GM19043 (cell line): ENCODE results near the gene KRT17.

Experiments used
- ATAC-seq: cut with Tn5 transposase; IDR thresholded peaks from one replicate; pipeline ENCODE4 v1.9.1; 2021; ENCODE audit warnings: low read depth; ENCODE audit not compliant: unreplicated experiment

Gene KRT17

DNA sequence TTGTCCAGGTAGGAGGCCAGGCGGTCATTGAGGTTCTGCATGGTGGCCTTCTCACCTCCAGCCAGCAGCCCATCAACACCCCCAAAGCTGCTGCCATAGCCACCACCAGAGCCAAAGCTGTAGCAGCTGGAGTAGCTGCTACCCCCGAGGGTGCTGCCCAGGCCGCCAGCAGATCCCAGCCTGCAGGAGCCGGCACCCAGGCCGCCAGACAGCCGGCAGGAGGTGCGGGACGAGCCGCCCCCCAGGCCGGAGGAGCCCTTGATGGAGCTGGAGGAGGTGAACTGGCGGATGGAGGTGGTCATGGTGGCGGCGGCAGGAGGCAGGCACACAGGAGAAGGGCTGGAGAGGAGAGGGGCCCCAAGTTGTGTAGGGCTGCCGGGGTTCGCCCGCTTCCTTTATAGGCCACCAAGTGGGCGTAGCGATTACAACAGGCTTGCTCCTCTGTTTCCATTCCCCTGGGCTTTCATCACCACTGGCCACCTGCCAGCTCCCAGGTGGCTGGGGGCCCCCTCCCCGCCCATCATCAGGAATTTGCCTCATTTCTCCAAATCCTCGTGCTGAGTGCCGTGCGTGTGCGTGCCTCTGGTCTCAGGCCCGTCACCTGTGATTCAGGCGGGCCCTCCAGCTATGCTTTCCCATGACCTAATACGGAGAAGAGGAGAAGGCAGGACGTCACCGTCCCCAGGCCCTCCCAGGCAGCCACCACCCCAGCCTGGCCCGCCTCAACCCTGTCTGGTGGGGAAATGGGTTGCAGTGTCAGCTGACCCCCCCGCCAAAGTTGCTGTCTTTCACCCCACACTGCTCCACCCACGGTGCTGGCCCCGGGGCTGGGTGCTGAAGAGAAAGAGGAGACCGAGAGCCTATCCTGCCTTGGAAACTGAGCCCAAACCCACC is at the start of gene KRT17:
TSS of gene KRT17 (minus strand) at position 368 of the 894 bp plus-strand sequence. CDS start at position 302, 66 bp downstream.
- ATAC-seq = no peak

- ATAC-seq = no peak
Observed at GRCh38 chr17:41672153-41672552, 47.8 kb upstream of the KRT17 start.

DNA sequence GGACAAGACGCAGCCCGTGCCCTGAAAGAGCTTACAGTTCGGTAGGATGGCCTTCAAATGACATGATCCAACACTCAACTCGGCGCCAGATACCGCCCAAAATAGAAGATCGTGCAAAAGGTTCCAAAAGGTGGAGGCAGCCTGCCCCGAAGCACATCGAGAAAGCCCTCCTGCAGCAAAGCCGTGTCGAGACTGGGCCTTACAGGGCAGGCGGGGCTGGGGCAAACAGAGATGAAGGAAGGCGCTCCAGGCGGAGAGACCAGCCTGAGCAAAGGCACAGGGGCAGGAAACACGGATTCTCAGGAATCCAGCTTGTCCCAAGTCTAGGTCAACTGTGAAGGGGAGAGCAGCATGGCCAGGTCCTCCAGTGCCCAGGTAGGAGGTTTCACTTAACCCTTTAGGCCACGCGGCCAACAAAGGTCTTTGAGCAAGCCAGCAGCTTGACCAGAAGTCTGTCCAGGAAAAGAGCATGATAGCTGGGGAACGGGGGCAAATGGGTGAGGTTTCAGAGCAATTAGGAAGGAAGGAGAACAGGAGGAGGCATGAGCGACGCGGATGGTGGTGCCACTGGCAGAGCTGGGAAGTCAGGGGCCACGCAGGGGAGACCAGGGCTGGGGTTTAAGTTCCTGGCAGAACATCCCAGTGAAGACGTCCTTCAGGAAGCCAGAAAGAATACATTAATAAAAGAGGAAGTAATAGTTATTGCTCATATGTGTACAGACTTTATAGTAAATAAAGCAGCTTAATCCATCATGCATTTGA is 43.1 kb upstream of the KRT17 start:
- no peak for ATAC-seq

DNA sequence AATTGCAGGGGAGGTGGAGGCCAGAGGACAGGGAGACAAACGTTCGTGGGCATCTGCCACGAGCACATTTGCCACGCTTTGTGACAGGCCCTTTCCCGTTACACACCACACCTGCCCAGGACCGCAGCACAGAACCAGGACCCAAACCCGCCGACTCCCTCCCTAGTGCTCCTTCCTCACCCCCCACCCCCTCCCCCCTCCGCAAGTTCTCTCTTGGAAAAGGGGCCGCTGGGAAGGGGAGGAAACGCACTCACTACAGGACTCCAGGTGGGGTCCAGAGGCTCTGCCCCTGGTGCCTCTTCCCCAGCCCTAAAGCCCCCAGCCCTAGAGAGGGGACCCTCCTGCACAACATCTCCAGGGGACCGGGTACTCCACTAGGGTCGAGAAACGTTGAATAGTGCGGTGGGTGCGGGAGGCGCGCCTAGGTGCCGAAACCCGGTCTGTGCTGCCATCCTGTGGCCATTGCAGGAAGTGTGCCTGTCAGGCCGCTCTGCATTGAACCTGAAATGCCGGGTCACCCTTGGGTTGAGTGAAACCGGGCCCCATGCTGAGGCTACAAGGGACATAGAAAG is 42.4 kb upstream of the KRT17 start:
- no peak for ATAC-seq

DNA sequence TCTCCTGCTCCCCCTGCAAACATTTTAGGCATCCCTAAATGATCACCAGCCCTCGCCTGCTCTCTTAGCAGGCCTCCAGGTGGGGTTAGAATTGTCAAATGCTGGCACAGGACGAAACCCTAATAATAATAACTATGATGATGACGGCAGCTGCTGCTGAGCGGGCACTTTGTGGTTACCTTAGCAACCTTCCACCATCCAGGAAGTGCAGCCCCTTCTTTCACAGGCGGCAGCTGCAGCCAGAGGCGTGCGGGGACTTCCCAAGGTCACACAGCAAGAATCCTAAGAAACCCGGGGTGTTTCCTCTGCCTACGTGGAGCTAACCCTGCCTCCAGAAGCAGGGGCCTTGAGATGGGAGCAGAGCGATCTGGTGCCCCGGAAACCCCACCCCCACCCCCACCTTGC is 41.9 kb upstream of the KRT17 start:
- peak; percentile 36 for ATAC-seq

DNA sequence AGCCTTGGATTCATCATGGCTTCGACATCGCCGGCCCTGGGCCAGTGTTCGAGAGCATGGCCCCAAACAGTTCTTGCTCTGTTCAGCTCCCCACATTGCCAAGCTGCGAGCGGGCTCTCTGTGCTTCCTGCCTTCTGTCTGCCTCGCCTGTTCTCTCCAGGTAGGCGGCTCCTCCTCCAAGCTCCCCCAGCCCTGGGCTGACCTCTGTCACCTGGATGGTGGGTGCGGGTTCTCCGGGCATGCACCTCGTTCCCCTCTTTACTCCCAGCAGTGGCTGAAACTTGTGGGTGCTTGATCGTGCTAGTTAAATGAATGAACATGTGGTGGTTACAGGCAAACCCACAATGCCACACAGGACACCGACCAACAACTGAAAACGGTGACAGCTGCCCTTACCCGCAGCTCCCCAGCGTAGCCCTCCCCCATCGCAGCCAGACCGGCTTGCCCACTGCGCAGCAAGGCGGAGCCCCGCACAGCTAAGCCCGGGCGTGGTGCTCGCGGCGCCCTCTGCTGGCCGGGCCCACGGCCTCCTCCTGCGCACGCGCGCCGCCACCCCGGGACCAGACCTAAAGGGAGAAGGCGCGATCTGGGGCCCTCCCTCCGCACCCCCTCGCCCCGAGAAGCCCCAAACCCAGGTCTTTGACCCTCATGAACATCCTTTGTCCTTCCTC is 41.3 kb upstream of the KRT17 start:
- ATAC-seq = peak; percentile 52

DNA sequence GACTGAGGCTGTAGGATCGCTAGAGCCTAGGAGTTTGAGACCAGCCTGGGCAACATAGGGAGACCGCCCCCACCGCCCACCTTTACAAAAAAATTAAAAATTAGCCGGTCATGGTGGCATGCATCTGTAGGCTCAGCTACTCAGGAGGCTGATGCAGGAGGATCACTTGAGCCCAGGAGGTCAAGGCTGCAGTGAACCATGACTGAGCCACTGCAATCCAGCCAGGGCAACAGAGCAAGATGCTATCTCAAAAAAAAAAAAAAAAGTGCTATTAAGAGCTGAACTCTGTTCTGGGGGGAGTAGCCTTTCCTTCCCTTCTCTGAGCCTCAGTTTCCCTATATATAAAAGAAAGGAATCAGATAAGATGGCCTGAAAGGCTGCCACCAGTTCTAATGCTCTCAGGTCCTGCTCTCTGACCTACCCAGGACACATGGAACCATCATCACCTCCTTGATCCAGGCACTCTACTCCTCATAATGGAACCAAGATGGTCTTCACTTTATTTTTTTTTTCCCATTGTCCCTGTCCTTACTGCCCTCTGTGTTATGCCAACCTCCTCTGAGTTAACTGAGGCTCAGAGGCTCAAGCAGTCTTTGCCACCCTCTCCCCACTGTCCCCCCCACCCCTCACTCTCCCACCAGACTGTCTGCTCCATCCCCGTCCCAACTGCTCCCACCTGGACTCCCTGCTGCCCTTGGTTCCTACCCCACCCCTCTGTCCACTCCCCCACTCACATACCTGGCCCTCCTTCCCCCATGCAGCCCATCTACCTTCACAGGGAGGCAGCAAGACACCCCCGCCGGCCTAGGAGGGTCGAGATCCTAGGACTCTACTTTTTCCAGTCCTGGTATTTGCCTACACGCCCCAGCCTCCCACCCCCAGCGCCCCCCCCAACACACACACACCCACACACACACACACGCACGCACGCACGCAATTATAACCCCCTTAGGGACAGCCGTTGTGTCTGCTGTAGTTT is 40.5 kb upstream of the KRT17 start:
- ATAC-seq = no peak

- ATAC-seq = no peak
Observed at GRCh38 chr17:41664172-41664457, 39.7 kb upstream of the KRT17 start.

DNA sequence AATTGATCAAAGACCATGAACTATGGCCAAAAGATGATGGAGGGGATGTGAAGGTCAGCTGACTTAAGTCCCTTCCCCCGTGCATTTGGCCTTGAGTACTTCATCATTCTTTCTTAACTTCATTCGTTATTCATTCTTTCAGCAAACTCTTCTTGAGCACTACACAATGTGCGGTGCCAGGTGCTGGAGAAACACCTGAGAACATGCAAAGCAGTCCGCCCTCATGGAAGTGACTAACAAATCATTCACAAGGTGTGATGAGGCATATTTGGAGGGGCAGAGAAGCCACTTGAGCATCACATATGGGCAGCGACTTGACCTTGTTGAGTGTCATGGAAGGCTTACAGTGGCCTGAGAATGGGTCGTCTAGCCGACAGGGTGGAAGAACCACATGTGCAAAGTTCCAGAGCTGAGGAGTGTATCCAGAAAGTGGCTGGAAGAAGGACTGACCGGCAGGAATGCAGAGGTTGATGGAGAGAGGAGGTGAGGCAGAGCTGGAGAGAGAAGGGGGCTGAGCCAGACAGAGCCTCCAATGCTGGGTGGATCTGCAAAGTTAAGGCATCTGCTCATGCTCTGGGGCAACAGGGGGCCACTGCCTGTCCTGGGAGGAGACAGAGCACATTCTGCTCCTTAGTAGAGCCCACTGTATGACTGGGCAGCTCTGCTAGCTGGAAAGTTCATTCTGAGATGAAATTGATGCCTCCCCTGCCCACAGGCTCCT is 39.2 kb upstream of the KRT17 start:
- ATAC-seq = no peak

- ATAC-seq = no peak
Observed at GRCh38 chr17:41660221-41660711, 35.9 kb upstream of the KRT17 start.

GRCh38 chr17:41659427-41660212 is 35.2 kb upstream of the KRT17 start:
- no peak for ATAC-seq

DNA sequence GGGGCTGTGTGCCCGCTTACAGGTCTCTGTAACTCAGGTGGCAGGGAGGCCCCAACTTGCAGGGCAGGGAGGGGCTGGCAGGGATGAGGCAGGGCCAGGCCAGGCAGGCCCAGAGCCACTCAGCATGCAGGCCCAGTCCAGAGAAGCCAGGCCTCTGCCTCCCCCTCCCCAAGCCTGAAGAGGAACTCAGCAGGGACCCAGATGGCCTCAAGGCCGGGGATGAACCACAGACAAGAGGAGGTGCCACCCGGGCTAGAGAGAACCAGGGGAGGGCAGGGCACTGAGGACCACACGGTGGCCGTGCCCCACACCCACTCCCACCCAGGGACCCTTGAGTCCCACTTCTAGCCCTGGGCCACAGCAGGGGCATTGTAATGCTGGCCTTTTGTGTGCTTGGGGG is 34.5 kb upstream of the KRT17 start:
- no peak for ATAC-seq

GRCh38 chr17:41657936-41658335 is 33.6 kb upstream of the KRT17 start:
- no peak for ATAC-seq

- ATAC-seq = no peak
Observed at GRCh38 chr17:41657176-41657754, 32.9 kb upstream of the KRT17 start.

DNA sequence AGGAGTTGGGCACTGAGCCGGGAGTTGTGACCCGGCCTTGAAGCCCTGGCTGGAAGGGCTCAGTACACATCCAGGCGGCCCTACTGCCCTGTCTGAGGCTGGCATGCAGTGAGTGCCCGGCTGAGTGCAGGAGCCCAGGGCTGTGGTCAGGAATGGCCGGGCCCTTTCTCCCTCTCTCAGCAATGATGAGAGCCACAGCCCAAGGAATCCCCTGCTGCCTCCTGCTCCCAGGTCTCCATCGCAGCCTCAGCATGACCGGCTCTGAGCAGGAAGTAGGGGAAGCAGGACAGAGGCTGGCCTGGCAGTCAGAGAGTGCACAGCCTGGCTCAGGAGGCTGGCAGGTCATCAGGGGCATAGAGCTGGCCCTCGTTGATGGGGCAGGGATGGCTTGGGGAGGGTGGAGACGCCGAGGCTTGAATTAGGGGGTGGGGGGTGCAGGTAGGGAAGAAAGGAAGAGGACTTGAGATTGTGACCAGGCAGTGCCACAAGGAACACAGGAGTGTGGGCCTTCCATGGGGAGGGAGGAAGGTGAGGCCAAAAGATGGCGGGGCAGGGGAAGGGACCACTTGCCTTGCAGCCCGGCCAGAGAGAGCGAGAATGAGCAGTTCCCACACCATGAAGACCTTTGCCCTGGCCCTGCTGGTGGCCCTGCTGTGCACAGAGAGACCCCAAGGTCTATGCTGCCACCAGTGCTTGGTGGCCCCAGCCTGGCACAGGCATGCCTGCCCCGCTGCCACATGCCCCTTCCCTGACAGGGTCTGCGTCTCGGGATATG is 32.1 kb upstream of the KRT17 start:
- no peak for ATAC-seq

DNA sequence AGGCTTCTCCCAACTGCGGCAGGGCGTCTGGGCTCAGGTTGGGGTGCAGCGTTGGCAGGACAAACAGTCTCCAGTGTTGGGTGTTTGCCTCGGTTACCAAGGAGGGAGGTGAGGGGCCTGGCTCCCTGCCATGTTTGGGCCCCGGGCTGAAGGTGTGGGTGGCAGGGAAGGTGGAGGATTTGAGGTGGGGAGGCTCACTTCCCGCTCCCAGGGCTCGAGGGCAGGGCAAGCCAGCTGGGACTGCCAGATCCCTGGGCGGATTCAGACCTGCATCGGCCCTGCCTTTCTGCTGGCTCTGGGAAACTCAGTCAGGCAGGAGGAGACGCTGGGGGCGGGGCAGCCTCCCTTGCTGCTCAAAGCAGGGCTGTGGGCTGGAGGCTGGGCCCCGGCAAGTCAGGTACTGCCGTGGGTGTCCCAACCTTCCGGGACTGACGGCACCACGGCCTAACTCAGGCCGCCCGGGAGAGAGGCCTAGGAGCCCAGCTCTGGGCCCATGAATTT is 31.3 kb upstream of the KRT17 start:
- ATAC-seq = no peak
